Ovary (tissue), 9 donors: ENCODE measurements around the gene SF3B3. TPM values are rescaled to one million over a fixed set of nuclear protein-coding genes. Genes with fewer than 3 reads are reported as not detected.
"Not testable (repeated sequence)": the region's sequence is repeated elsewhere in the genome, so short reads cannot be mapped to it uniquely, and the experiment has no call there.

ENCODE experiments used
- DNase-seq, 5 donors: peaks; one replicate each; pipeline ENCODE4 v3.0.0-alpha.2; 2019 to 2020
- H3K27ac ChIP-seq, 2 donors: fragments of 200-600 bp; one replicate each; pipeline versions ENCODE4 v1.5.1 to v1.8.0; 2019 to 2022
- H3K27me3 ChIP-seq: fragments of 200-600 bp; one replicate; pipeline ENCODE4 v1.8.0; 2022
- H3K36me3 ChIP-seq: fragments of 200-600 bp; sonication (generic); one replicate; pipeline ENCODE4 v1.5.1; 2019
- H3K4me1 ChIP-seq: one replicate; pipeline ENCODE4 v1.8.1; 2013; ENCODE audit warnings: mild to moderate bottlenecking, moderate library complexity; ENCODE audit not compliant: insufficient read depth
- H3K4me3 ChIP-seq: fragments of 200-600 bp; sonication (generic); one replicate; pipeline ENCODE4 v1.5.1; 2017
- H3K9me3 ChIP-seq, 2 donors: fragments of 200-600 bp in 1 of 2; sonication (generic) in 1 of 2; one replicate each; pipeline versions ENCODE4 v1.5.1 to v1.8.1; 2013 to 2019; ENCODE audit warnings: mild to moderate bottlenecking in 1 of 2, moderate library complexity in 1 of 2
- EP300 ChIP-seq: sonication (generic); formaldehyde crosslinking; IDR thresholded peaks from one replicate; pipeline ENCODE4 v1.6.1; 2017; ENCODE audit warnings: antibody characterized with exemption
- POLR2A ChIP-seq: fragments of 450-650 bp; IDR thresholded peaks from one replicate; pipeline ENCODE4 v1.6.1; 2017; ENCODE audit warnings: antibody characterized with exemption, mild to moderate bottlenecking, moderate library complexity
- WGBS, 3 donors: extraction: QIAGEN DNeasy Blood & Tissue Kit in 1 of 3; methylation state at CpG; one replicate each; pipeline versions ENCODE4 v1.1.5 to v1.1.7; 2013 to 2017; 5-methylcytosine and 5-hydroxymethylcytosine counted together
- intact Hi-C, 4 donors: fragments of 100-400 bp; cut with DNase I; formaldehyde crosslinking; loops; one replicate each; pipeline versions ENCODE4 v1.11.0 to v1.15.1; 2022 to 2023
- polyA plus RNA-seq, 2 donors: library from polyadenylated mRNA; stranded (reverse); fragments of 200-250 nt in 1 of 2; fragments of 350-450 nt in 1 of 2; fragmentation: Illumina TruSeq in 1 of 2; extraction: RNeasy Lipid Tissue Mini Kit (QIAGEN cat#74804) in 1 of 2; gene quantifications; one replicate each; pipeline ENCODE4 v1.2.3, GENCODE V29; 2013 to 2014
- total RNA-seq, 7 donors: library from RNA; depleted of rRNA in 2 of 7; stranded (reverse); fragments of >200 nt in 2 of 7; fragmentation: NEBNext Ultra II Directional in 3 of 7; extraction: Animal tissue kit (Norgen Biotek cat#: 25700) in 3 of 7; gene quantifications; one replicate each; pipeline versions ENCODE4 v1.1.0 to v1.2.4, GENCODE V29; 2016 to 2023
- TF ChIP-seq, protein P1 (sequence below), 3 donors: fragments of 450-650 bp in 2 of 3; fragments of 200-600 bp in 1 of 3; IDR thresholded peaks; one replicate each; pipeline versions ENCODE4 v1.5.1 to v1.8.0; 2016 to 2022; ENCODE audit warnings: antibody characterized with exemption in 3 of 3, mild to moderate bottlenecking in 1 of 3
- donor health status: DM: no; HTN: no; CAD: no; lungs with moderate emphysema.
- donor health status: DM: no; HTN: no; CAD: no.
- donor health status: Bipolar disorder and iron deficiency.
- donor health status: DM: yes; HTN: yes; CAD: no.
- donor health status: DM: no; HTN: no; CAD: no.
- donor health status: DM: yes; HTN: yes; CAD: no.

The SF3B3 gene
- total and polyA plus RNA-seq, 9 donors: 76.1 to 326 (median 282) TPM

DNA sequence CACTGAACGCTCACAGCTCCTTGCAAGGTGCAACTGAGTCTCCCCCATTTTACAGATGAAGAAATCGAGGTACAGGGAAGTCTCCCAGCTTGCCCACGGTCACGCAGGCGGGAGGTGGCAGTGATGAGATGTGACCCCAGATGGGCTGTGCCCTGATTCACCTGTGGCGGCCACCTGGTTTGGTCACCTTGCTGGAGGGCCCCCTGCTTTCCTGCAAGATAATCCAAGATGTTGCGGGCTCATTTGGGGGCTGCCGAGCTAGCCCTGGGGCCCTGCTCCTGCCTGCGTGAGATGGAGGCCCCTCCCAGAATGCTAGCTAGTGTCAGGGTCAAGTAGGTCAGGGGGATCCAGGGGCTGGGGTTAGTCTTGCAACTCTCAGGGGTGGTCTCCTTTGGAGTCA lies 63.1 kb downstream of the SF3B3 start:
- peaks cover 16% of the 10 kb centered on the region for H3K4me1 ChIP-seq
- no peak overlapping the region for H3K27ac ChIP-seq
- intact Hi-C loops: no loop called here

DNA sequence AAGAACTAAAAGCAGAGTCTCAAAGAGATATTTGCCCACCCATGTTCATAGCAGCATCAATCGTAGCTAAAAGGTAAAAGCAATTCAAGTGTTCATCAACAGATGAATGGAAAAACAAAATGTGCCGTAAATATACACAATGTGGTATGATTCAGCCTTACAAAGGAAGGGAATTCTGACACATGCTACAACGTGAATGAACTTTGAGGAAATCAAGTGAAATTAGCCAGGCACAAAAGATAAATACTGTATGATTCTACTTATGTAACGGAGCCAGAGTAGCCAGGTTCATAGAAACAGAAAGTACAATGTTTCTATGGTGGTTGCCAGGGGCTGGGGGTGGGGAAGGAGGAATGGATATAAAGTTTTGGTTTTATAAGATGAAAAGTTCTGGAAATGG lies 64.9 kb downstream of the SF3B3 start:
- Histone ChIP-seq H3K27me3 (no peaks in the 10 kb centered on the region), H3K4me3 (no peak overlapping the region), H3K4me1 (peaks cover 16% of the 10 kb centered on the region), H3K36me3 (no peaks in the 10 kb centered on the region), H3K27ac (no peak overlapping the region), H3K9me3 (no peaks in the 10 kb centered on the region)
- intact Hi-C loops: no loop called here
- no peak for TF ChIP-seq POLR2A
- TF ChIP-seq, protein P1, sequence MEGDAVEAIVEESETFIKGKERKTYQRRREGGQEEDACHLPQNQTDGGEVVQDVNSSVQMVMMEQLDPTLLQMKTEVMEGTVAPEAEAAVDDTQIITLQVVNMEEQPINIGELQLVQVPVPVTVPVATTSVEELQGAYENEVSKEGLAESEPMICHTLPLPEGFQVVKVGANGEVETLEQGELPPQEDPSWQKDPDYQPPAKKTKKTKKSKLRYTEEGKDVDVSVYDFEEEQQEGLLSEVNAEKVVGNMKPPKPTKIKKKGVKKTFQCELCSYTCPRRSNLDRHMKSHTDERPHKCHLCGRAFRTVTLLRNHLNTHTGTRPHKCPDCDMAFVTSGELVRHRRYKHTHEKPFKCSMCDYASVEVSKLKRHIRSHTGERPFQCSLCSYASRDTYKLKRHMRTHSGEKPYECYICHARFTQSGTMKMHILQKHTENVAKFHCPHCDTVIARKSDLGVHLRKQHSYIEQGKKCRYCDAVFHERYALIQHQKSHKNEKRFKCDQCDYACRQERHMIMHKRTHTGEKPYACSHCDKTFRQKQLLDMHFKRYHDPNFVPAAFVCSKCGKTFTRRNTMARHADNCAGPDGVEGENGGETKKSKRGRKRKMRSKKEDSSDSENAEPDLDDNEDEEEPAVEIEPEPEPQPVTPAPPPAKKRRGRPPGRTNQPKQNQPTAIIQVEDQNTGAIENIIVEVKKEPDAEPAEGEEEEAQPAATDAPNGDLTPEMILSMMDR (IDR thresholded peaks at IDR 0.05): no peak
- no peak for TF ChIP-seq EP300
- DNase-seq: no peak
- WGBS, 3 donors: 12 to 18% (median 14%) methylated on average over 4 of the region's 4 CpGs

More for the DNA sequence above, 63.1 kb downstream of the SF3B3 start:
- DNase-seq: no peak
- WGBS, 3 donors: 92 to 96% (median 94%) methylated on average over 9 of the region's 9 CpGs
- TF ChIP-seq EP300: no peak
- no peak for TF ChIP-seq POLR2A
- TF ChIP-seq, protein P1 (IDR thresholded peaks at IDR 0.05): no peak
- Histone ChIP-seq H3K27me3 (no peaks in the 10 kb centered on the region), H3K4me3 (no peak overlapping the region), H3K36me3 (no peaks in the 10 kb centered on the region), H3K9me3 (no peaks in the 10 kb centered on the region)

DNA sequence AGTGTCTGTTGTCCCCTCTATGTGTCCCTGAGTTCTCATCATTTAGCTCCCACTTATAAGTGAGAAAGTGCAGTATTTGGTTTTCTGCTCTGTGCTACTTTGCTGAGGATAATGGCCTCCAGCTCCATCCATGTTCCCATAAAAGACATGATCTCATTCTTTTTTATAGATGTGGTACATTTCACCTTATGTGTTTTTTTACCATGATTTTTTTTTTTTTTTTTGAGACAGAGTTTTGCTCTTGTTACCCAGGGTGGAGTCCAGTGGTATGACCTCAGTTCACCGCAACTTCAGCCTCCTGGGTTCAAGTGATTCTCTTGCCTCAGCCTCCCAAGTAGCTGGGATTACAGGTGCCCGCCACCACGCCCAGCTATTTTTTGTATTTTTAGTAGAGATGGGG lies 65.8 kb downstream of the SF3B3 start:
- WGBS, 3 donors: 86 to 96% (median 88%) methylated on average over 3 of the region's 3 CpGs
- H3K9me3 ChIP-seq, DNase-seq, H3K27me3 ChIP-seq, H3K4me3 ChIP-seq, H3K27ac ChIP-seq, intact Hi-C loops, H3K36me3 ChIP-seq: not testable (repeated sequence)
- H3K4me1 ChIP-seq: peaks cover 16% of the 10 kb centered on the region

DNA sequence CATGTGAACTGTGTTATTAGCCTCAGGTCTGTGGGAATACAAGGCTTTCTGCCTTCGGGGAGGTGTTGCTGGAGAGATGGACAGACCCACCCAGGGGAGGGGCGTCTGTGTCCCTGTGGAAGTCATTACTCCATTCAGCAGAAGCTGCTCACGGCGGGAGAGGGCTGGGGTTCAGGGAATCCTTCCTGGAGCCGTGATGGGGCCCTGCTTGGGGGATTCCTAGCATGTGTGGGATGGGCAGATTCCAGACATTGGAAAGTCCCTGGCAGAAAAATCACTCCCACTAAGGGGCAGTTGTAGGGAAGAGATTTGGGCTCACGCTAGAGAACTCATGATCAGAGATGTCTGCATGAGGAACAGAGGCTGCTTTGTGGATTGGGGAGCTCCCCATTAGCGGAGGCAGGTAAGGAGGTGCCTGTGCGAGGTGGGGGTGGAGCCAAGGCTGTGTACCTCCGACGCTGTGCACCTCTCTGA lies 66.4 kb downstream of the SF3B3 start:
- Histone ChIP-seq H3K4me3 (no peak overlapping the region), H3K27ac (peak overlapping the region in 1 of 2 donors; percentile 35), H3K27me3 (no peaks in the 10 kb centered on the region), H3K4me1 (peaks cover 16% of the 10 kb centered on the region), H3K36me3 (no peaks in the 10 kb centered on the region), H3K9me3 (no peaks in the 10 kb centered on the region)
- intact Hi-C loops: no loop called here
- DNase-seq: peak; percentile 44 to 69 (median 52)
- 7 to 12% (median 9%) methylated on average over 10 of the region's 10 CpGs for WGBS, 3 donors
- TF ChIP-seq POLR2A: no peak
- TF ChIP-seq, protein P1 (IDR thresholded peaks at IDR 0.05): no peak
- TF ChIP-seq EP300: no peak

DNA sequence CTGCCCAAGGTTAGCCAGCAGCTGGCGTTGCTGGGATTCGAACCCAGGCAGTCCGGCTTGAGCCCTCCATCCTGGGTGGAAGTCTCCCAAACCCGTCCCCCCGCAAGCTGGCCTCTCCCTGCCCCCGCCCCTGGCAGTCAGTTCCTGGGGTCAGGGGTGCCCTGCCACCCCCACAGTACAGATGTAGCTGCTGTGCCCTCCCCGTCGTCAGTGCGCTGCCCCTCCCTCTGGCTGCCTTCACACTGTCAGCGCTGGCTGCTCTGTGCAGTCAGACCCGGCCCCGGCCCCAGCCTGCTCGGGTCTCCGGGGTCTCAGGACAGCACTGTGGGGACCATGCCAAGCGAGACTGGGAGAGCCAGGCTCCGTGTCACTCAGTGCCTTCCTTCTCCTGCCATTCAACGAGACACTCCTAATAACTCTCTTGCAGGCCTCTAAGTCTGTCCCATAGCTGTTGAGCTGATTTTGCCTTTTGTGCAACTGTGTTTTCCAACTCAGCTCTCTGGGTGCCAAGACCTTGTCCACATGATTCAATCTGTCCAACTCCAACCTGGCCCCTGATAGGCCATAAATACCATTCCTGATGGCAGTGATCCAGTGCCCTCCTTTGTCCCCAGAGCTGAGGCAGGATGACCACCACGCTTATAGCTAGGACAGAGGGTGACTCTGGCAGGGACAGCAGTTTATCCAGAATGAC lies 67.3 kb downstream of the SF3B3 start:
- Histone ChIP-seq H3K36me3 (no peaks in the 10 kb centered on the region), H3K27ac (peak overlapping the region; percentile 32 to 35), H3K4me1 (peaks cover 16% of the 10 kb centered on the region), H3K27me3 (no peaks in the 10 kb centered on the region), H3K4me3 (no peak overlapping the region), H3K9me3 (no peaks in the 10 kb centered on the region)
- intact Hi-C loops: no loop called here
- 38 to 48% (median 41%) methylated on average over 17 to 18 of the region's 18 CpGs for WGBS, 3 donors
- TF ChIP-seq, protein P1 (IDR thresholded peaks at IDR 0.05): no peak
- TF ChIP-seq EP300: no peak
- peak in 2 of 5 donors; percentile 34 to 47 for DNase-seq
